ENCODE measurements around the gene KCNIP1.
A peak's percentile ranks its signal among the peaks of the same experiment; 100 is the strongest.
"Not testable (repeated sequence)": the region's sequence is repeated elsewhere in the genome, so short reads cannot be mapped to it uniquely, and the experiment has no call there.

Gene KCNIP1

DNA sequence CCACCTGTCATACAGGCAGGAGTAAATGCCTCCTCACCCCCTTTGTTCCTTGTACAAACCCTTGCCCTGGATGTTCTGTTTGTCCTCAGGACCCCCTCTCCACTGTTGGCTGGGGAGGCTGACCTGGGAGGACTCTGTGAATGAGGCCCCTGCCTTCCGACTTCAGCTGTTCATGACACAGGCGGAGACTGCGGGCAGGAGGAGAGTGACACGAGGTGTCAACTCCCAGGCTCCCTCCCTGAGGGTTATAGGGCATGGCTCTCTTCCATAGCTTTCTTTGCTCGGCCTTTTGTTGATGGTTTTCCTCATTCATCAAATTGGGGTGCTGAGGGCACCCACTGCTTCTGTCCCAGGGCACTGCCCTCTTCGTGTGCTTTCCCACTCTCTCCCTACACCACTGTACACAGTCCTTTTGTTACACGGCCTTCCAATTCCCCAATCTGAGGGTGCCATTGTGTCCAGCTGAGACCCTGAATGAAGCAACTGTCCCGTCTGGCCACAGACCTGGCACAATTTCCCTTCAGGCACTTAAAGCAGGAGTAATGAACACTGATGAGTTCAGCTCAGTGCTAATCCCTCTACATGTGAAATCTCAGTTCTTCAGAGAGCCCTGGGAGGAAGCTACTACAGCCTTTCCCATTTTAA, 33.8 kb downstream of the KCNIP1 start:
- DNase-seq (ENCODE audit: low read depth) = no peak

DNA sequence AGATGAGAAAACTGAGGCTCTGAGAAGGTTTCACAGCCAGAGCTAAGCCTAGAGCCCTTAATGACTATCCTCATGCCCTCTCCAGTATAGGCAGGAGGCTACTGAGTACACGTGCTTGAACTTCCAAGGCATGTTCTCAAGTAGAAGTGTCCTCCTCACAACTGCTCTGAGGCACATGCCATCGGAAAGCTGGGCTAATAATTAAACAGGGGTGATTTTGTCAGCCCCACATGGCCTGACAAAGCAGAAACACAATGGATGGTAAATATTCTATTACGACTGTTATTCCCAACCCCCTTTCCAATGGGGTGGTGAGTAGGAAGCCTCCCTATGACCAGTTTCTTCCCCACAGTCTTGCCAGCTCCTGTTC, 34.3 kb downstream of the KCNIP1 start:
- DNase-seq (ENCODE audit: low read depth) = no peak

DNA sequence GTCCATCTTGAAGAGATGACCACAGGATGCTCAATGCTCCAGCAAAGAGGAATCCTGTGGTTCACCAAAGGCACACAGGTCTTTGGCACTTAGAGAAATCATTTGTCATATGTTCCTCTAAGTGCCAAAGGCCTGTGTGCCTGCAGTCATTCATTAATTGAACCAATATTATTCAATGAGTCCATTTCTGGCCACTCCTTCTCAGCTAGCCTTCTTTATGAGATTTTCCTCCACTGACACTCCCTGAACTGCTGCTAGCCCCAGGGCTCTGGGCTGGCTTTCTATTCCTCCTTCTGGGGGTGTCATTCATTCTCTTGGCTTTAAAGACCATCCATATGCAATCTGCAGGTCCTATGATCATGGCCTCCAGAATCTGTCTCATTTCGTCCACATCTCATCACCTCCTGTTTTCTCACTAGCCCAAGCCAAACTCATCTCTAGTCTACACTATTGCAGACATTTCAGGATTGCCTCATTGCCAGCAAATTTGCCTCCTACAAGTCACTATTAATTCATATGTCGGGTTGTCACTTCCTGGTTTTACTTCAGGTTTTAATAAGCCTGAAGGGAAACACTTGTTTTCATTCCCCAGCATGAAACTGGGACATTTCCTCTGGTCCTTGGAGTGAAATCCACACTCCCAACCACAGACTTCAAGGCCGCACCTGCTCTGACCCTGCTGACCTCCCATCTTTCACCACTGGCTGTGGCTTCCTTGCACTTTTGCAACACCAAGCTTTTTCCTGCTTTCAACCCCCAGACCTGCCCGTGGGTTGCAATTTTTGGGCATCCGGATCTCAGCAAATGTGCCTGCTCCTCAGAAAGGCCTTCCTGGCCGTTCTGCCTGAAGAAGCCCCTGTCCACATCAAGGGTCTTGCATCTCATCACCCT, 35.1 kb downstream of the KCNIP1 start:
- no peak for DNase-seq (ENCODE audit: low read depth)

DNA sequence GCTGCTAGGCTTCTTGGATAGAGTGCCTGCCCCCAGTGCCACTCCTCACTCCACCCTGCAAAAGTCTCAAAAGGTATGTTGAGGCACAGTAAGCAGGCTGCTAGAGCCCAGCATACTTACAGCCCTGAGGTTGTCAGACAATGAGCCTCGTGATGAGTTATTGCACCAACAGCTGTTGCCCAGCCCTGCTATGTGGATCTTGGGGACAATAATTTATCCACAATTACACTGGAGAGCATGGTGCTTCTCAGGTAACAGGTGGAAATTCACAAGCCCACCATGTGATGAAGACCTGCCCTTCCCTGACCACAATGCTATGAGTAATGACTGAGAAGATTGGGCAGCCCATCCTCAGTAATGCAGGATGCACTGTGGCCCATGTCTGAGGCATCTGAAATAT, 36.5 kb downstream of the KCNIP1 start:
- no peak for DNase-seq (ENCODE audit: low read depth)

DNA sequence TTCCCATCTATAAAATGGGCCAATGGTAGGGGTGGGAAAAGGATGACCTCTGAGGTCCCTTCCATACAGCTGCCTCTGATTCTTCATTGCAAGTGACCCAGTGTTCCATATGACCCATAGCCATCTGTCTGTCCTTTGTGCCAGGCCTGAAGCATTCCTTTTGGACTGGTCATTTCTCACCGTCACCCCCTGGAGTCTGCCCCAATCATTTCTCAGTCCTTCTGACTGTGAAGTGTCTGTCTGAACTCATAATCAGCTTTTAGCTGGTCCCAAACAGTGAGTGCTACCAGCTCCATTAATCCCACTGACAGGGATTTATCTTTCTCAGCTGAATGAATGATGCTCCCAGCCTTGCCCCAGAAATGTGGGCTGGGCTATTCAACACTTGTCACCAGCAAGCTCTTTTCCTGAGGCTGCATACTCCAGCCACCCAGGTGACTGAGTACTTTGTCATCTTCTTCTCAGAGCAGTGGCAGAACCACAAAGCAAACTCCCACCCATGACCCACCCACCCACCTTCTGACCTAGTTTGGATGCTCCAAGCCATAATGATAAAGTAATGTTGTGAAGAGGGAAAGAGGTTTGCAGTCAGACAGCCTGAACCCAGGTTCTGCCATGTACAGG, 37.4 kb downstream of the KCNIP1 start:
- no peak for DNase-seq (ENCODE audit: low read depth)

DNA sequence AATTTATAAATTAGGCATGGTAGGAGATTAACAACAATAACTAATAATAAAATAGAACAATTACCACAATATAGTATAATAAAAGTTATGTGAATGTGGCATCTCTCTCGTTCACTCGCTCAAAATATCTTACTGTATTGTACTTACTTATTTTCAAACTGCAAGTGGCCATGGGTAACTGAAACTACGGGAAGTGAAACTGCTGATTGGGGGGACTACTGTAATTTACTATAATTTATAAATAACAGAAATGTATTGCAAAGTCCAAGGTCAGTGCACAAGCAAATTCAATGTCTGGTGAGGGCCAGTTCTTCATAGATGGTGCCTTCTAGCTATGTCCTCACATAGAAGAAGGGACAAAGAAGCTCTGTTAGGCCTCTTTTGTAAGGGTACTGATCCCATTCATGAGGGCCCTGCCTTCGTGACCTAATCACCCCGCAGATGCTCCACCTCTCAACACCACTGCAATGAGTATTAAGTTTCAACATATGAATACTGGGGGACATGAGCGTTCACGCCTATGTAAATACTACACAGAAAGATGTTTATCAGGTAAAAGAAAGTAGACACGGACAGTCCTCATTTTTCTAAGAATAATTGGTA, 39.0 kb downstream of the KCNIP1 start:
- DNase-seq (ENCODE audit: low read depth) = no peak

DNA sequence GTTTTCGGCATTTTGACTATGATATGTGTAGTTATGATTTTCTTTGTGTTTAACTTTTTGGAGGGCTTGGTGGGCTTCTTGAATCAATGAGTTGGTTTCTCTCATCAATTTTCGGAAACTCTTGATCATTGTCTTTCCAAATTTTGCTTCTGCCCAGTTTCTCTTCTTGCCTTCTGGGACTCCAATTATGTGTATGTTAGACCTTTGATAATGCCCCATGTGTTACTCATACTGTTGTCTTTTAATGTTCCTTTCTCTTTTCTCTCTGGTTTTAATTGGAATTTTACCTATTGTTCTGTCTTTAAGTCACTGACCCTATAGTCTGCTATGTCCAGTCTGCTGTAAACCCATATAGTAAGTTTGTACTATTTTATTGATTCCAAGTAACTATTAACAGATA, 41.5 kb downstream of the KCNIP1 start:
- no peak for DNase-seq (ENCODE audit: low read depth)

DNA sequence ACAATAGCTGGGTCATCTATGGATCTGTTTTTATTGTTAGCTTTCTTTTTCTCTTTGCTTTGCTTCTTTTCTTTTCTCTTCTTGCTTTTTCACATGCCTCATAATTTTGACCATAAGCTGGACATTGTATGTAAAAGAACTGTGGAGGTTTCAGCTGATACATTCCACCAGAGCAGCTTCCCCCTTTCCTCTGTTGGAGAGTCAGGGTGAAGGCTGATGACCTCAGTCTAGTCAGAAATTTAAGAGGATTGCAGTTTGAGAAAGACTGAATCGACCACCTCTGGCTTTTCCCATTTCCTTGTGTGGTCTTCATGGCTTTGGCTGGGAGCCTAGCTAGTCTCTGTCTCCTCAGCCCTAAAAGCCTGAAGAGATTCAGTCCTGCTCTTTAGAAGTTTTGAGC, 42.0 kb downstream of the KCNIP1 start:
- DNase-seq (ENCODE audit: low read depth) = no peak

DNA sequence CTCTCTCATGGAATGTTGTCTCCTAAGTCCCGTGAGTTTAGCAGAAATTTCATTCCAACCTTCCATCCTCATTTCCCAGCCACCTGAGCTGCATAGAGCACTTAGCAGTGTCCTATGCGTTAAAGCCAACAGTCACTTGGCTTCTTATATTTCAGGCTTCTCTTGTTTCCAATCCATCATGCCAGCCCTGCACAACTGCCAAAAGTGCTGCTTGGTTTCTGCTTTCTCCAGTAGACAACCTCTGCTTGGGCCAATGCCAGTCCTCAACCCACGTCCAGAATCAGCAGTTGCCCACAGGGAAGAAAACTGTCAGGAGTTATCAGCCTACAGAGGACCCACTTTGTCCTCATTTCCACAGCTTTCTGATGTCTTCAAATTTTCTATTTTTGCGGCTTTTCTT, 42.5 kb downstream of the KCNIP1 start:
- no peak for DNase-seq (ENCODE audit: low read depth)

DNA sequence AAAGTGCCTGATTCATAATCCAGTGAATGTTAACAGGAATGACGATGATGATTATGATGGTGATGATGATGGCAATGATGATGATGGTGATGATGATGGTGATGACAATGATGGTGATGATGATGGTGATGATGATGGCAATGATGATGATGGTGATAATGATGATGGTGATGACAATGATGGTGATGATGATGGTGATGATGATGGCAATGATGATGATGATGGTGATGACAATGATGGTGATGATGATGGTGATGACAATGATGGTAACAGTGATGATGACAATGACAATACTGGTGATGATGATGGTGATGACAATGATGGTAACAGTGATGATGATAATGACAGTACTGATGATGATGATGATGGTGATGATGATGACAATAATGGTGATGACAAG, 46.6 kb downstream of the KCNIP1 start:
- DNase-seq (ENCODE audit: low read depth) = not testable (repeated sequence)

DNA sequence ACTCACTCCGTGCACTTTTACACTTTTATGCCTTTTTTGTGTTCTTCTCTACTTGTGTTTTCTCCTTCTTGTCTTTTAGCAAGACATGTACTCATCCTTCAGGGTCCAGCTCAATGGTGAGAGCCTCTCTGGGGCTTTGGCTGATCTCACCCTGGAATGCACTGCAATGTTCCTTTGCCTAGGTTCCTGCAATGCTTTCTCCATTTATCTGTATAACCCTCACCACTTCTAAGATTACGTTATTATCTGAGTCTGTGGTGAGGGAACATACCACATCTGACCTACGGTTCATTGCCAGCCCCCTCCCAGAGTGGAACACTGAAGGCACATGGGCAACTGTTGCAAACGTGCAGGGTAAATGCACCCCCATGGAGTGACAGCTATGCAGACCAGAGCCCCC, 47.3 kb downstream of the KCNIP1 start:
- no peak for DNase-seq (ENCODE audit: low read depth)

DNA sequence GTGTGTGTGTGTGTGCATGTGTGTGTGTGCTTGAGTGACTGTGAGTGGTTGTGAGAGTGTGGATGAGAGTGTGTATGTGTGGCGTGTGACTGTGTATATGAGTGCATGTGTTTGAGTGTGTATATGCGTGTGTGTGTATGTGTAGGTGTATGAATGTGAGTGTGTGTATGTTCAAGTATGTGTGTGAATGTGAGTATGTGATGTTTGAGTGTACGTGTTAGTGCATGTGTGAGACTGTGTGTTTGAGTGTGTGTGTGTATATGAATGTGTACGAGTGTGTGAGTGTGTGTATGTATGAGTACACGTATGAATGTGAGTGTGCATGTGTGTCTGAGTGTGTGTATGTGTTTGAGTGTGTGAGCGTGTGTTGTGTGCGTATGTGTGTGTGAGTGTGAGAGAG, 47.8 kb downstream of the KCNIP1 start:
- no peak for DNase-seq (ENCODE audit: low read depth)

DNA sequence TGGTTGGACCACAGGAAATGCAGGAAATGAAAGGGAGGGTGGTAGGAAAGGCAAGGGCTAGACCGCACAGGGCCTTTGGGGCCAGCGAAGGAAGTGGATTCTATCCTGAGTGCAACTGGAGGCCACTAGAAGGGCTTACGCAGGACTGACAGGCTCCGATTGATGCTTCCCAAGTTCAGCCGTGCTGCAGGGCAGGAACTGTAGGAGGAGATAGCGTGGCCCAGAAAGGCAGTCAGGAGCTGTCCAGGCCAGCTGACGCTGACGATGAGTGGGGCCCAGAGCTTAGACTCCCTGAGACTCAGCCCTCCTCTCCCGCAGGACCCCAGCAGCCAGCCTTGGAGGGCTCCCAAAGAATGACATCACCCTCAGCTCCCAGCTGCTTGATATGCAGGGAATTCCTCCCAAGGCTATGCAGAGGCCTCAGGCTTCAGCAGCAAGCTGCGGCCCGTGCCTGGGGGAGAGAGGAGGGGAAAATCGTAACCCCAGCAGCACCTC, 48.8 kb downstream of the KCNIP1 start:
- peak; percentile 56 for DNase-seq (ENCODE audit: low read depth)

DNA sequence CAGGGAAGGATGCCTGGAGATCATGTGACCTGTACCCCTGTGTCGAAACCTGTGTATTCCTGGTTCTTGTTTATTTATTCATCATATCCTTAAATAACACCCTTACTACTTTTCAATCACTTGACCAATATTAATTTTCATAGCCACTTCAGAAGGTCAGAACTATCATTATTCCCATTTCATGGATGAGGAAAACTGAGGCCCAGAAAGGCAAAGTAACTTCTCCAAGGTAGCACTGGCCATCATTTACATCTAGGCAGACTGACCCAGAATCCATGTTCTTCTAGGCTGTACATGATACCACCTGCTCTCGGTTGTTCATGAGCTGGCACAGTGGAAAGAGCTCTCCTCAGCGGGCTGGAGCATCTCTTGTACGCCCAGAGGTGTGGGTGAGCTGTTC, 49.4 kb downstream of the KCNIP1 start:
- DNase-seq (ENCODE audit: low read depth) = no peak

DNA sequence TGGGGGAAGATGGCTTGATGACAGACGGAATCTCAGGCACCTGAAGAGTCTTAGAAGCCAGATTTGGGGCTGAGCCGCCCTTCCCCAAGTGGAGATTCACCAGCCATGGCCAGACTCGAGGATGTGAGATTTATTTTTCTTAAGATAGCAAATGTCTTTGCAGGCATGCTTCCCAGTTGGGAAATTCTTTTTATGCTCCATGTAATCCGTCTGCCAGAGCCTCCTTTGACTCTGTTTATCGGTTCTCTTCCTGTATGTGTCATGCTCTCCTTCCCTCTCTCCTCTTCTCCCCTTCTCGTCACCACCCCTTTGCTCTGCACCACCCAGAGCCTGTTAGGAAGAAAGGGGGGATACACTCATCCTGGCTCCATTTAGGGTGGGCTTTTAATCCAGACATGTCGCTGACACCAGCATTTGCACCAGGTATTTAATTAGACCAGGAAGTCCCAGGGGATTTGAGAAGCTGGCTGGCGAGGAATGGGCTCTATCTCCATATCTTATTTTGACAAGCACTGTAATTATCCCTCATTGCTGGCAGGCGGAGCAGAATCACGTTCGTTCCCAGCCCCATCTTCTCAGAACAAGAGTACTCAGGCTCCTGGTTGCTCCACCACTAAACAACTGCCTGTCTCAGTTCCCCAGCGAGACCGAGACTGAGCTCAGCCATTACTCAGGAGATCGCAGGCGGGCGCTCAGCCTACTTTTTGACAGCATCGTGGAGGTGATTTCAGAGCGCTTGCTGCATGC, 50.9 kb downstream of the KCNIP1 start:
- DNase-seq (ENCODE audit: low read depth) = no peak

DNA sequence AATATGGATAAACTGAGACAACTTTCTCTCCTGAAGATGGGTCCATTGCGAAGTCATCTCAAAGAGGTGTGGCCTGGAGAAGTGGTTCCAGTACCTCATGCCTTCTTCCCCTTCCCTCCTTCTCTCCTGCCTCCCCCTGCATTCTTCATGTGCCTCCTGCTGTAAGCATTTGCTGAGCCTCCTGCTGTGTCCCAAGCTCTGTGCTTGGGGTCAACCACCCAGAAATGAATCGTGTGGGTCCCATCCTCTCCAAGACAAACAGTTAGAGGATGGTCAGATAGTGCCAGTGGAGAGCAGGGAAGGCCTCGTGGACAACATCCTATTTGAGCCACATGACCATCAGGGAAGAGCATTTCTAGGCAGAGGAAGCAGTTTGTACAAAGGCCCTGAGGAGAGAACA, 53.5 kb downstream of the KCNIP1 start:
- no peak for DNase-seq (ENCODE audit: low read depth)

DNA sequence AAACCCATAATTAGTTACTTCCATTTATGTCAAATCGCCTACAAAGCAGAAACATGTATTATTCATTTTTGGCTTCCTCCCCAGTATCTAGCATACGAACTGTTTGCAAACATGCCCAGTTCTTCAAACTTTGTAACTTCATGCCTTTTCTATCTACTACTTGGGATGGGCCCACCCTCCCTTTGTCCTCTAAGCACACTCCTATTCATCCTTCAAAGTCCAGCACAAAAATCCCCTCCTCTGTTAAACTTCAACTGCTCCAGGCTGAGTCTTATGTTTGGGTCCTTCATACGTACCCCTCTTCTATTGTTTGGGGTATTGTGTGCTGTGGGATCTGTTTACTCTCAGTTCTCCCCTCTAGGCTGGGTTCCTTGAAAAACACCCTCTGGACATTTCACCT, 55.5 kb downstream of the KCNIP1 start:
- no peak for DNase-seq (ENCODE audit: low read depth)

DNA sequence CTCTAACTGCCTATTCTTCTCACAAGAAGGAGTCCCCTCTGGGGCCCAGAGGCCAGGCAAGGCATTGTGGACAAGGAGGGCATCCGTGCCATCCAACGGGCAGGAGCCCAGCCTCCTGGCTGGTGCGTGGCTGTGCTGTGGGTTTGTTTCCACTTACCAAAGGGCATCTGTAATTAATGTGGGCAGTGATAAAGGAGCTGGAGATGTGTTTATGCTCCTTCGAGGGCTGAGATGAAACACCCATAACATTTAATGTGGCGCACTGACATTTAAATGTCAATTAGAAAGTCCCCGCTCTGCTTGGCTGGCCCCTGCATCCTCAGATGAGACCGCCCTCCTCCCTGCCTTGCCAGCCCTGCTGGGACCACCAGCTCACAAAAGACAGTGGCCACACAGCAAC, 57.1 kb downstream of the KCNIP1 start:
- no peak for DNase-seq (ENCODE audit: low read depth)

DNA sequence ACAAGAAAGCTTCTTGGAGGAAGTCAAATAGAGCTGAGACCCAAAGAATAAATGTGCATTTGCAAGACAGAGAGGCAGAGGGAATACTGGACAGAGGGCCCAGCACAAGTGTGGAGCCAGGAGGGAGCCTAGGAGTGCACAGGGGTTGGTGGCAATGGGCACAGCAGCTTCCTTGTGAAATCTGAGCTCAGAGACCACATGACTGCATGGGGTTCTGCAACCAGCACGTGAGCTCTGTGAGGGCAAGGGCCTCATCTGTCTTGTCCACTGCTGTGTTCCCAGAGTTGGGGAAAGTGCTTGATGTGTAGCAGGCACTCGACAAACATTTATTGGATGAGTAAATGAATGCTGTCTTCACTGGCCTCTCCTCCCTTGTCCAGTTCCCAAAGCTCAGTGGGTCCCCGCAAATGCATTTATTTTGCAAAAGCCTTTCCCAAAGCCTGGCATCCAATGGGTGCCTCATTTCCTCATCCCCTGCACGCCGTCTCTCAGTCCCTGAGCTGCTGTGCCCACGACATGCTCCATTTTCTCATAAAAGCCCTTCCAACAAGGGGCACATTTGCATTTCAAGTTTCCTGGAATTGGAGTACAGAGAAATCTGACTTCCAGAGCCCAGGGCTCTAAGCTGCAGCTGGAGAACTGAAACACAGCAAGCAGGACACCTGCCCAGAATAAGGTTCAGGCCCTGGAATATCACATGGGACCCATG, 58.5 kb downstream of the KCNIP1 start:
- no peak for DNase-seq (ENCODE audit: low read depth)

DNA sequence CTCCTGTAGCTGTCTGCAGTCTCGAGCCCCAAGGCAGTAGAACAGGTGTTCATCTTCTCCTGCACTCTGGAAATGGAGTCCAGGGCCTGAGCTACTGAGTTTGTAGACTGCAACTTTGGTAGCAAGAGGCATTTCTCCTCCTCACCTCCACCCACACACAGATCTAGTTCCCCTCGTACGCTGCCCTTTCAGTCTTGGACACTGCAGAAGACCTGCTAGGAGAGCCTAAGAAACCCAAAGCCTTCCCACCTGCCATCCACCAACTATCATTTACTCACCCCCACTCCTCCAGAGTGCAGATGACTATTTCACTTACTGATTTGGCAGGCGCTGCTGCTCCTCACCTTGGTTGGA, 59.0 kb downstream of the KCNIP1 start:
- DNase-seq (ENCODE audit: low read depth) = no peak

DNA sequence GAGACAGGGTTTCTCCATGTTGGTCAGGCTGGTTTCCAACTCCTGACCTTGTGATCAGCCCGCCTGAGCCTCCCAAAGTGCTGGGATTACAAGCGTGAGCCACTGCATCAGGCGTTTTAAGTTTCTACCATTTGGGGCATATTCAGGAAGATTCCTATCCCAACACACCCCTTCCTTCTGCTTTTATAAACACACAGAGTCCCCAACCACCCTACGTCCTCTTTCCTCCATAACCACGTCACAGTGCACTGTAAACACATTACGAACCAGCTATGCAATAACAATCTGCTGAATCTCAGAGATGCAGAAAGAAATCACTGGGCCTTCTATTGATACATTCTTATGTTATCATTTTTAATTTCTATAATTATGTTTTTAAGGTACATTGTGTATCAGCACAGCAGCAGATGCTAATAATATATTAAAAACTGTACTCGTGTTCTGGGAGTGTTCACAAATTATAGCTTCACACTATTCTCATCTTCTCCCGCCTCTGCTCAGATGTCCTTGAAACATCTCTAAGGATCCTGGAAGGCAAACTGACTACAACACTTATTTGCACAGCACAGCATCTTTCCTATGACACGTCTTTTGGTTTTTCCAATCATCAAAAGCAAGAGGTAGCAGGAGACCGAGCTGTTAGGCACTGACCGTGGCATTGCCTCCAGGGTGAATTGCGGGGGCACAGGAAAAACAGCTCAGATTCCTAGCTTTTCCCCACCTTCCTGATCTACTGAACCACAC, 60.2 kb downstream of the KCNIP1 start:
- DNase-seq (ENCODE audit: low read depth) = no peak

Data from non-pigmented ciliary epithelial cell (primary cell).